A172 (cell line): ENCODE results near the gene B3GNT9. TPM values are rescaled to one million over a fixed set of nuclear protein-coding genes. Genes with fewer than 3 reads are reported as not detected.

Source experiments
- DNase-seq: peaks from one replicate; pipeline ENCODE4 v3.0.0-alpha.2; 2015; ENCODE audit warnings: low spot score
- total RNA-seq: library from RNA; depleted of rRNA; stranded (reverse); fragments of >200 nt; shearing (Covaris generic); gene quantifications from 2 replicates; pipeline ENCODE4 v1.2.3, GENCODE V29; 2014; rRNA removed

B3GNT9 gene
- total RNA-seq, 1 experiment from 2014 or later: 65.1 TPM

GRCh38 chr16:67112591-67113399 lies 38.0 kb downstream of the B3GNT9 start:
- no peak for DNase-seq

DNA sequence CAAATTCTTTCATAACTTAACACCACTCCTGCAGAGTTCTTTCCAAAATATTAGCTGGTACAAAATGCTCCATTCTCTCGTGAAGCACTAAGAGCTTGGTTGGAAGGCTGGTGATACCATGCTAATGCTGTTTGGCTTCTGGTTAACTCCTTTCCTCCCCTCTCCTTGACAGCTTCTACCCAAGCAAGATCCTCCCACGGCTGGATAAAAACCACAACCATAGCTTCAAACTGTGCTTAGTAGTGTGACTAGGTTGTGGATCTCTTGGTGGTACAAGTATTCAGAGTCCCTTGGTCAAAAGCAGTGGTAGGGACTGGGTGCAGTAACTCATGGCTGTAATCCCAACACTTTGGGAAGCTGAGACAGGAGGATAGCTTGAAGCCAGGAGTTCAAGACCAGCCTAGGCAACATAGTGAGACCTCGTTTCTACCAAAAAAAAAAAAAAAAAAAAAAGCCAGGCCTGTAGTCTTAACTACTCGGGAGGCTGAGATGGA lies 38.8 kb downstream of the B3GNT9 start:
- no peak for DNase-seq

DNA sequence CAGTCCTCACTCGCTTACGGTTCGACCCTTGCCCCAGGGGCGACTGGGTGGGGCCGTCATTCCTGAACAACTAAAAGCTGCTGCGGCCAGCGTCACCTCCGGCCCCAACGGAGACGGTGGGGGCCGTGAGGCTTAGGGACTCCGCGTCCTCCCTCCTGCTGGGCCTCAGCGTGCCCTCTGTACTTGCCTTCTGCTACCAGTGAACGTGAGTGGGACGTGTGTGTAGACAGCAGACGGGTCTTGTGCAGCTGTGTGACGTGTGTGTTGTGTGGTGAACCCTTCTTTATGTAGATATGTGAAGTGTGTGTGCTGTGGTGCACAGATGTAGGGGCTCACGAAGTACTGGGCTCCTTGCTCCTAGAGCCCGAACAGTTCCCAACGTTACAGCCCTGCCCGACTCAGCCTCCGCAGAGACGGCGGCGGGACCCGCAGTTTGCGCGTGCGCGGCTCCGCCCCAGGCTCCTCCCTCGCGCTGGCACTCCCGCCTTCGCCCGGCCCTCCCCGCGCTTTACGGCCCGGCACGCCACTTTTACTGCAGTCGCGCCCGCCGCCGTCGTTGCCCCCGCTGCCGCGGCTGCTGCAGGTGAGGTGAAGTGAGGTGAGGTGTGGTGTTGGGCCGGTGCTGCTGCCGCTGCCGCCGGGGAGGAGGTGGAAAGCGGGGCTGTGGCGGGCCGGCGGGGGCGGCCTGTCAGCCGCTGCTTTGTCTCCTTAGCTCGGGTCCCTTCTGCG lies 41.2 kb downstream of the B3GNT9 start, which contains the start of gene PHAF1:
PHAF1 (plus strand) TSS at position 535 of the 729 bp plus-strand sequence. CDS start 235 bp downstream, outside the sequence.
- peak; percentile 77 for DNase-seq

DNA sequence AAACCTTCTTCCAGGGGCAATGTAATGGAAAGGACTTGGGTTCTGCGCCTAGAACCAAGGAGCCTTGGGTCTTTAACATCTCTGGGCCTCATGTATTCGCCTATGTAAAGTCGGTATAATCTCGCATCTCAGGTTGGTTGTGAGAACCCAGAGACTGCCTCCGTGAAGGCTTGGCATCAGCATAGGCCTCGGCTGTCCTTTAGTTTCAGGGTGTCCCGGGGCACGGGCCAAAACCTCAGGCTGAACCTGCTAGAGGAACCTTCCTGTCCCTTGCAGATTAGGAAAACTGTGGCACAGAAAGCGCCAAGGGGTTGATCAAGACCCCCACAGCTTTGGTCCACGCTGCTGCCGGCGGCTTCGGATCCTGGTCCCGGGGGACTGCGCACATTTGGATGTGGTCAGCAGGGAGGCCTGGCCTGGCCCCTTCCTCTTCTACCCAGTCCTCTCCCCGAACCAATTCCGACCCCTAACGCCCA lies 41.8 kb downstream of the B3GNT9 start:
- DNase-seq: no peak

DNA sequence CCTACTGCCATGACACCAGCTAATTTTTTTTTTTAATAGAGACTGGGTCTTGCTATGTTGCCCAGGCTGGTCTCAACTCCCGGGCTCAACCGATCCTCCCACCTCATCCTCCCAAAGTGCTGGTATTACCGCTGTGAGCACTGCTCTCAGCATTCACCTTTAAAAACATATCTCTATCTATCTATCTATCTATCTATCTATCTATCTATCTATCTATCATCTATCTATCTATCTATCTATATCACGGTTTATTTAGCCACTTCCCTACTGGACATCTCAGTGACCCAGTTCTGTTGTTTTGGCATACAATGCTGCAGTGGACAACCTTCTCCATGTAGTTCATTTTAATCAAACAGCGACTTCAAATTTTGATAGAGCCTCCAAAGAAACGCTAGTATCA lies 42.3 kb downstream of the B3GNT9 start:
- DNase-seq: no peak

GRCh38 chr16:67105881-67106280 lies 44.9 kb downstream of the B3GNT9 start:
- DNase-seq: no peak

GRCh38 chr16:67105246-67105645 lies 45.6 kb downstream of the B3GNT9 start:
- no peak for DNase-seq

DNA sequence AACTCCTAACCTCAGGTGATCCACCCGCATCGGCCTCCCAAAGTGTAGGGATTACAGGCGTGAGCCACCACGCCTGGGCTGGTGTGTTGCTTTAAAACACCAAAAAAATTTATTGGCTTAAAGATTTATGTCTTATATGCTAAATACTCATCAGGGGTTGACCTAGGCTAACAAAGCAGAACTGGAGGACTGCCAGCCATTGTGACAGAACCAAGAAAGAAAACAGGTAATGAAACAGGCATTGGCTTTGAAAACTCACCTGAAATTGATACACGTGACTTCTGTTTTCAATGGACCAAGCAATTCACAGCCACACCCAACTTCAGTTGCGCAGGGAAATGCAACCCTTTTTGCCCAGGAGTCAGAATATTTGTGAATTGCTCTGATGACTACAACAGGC lies 46.0 kb downstream of the B3GNT9 start:
- no peak for DNase-seq

- peak; percentile 28 for DNase-seq
Measured at GRCh38 chr16:67104061-67104460, 46.7 kb downstream of the B3GNT9 start.

DNA sequence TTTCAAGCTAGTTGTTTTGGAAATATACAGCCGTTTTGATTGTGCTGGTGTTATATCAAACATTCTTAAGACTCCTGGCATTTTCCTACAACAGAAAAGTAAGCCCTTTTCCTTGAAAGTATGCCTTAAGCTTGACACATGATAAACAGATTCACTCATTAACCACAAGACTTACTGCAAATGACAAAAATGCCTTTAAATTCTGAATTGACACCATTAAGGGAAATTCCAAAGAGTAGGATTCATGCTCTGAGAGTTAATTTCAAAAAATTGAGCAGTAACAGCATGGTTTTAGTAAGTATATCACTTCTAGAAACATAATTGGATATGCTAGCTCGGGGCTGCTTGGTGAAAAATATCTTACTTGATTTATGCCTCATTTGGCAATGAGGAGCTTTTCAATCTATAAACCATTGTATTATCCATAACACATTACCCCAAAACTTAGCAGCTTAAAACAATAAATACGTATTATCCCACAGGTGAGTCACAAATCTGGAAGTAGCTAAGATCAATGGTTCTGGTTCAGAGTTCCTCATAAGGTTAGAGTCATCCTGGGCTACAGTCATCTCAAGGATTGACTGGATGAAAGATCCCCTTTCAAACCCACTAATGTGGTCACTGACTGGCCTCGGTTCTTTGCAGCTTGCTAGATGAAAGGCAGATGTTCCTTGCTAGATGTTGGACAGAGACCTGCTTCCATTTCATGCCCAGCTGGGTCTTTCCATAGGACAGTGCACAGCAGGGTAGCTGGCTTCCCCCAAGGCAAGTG lies 49.3 kb downstream of the B3GNT9 start:
- DNase-seq: peak; percentile 43

DNA sequence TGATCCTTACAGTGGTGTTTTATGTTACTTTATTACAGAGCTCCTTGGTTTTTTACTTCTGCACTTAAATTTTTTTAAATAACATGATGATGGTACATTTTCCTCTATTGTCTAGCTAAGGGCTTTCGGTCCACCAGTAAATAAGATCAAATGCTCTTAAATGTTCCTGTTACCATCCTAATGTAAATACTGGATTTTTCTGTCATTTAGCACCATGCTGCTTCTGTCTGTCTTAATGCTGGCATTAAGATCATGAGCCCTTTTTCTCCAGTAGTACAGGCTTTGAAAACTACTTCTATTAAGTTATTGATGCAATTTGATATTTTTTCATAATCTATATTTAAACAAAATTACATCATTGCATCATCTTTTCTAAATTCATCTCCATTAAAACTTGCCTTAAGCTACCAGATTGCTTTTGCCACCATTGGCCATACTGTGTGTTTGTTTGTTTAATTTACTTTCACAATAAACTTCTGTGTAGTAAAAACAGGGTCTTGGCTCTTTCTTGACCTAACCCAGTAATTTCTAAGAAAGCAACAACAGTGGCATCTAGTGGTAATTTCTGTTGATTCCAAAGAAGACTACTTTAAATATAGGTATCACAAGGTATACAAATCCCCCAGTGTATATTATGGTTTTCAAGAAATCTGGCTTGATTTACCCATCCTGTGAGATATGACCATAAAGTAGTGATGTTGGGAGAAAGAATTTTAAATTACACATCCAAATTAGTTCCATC lies 50.1 kb downstream of the B3GNT9 start:
- peak; percentile 13 for DNase-seq

GRCh38 chr16:67098599-67098998 lies 52.2 kb downstream of the B3GNT9 start:
- no peak for DNase-seq

Other genes starting within 250 kb of the B3GNT9 start
- not detected in 2 replicates for gene CDH16, start 232.1 kb downstream of the B3GNT9 start, total RNA-seq
- gene RRAD, start 225.5 kb downstream of the B3GNT9 start, total RNA-seq: 1.0 and 2.8 TPM in 2 replicates
- gene CIAO2B, start 216.6 kb downstream of the B3GNT9 start, total RNA-seq: 150 and 174 TPM in 2 replicates
- gene CES2, start 215.5 kb downstream of the B3GNT9 start, total RNA-seq: 19.7 TPM in 2 replicates
- 0.05 and 0.17 TPM in 2 replicates for gene CES3, start 189.7 kb downstream of the B3GNT9 start, total RNA-seq
- not detected in 2 replicates for gene CES4A, start 162.4 kb downstream of the B3GNT9 start, total RNA-seq
- gene CBFB, start 121.8 kb downstream of the B3GNT9 start, total RNA-seq: 72.3 and 89.4 TPM in 2 replicates
- 21.7 and 26.4 TPM in 2 replicates for gene PHAF1, start 41.1 kb downstream of the B3GNT9 start, total RNA-seq
- gene TRADD, start 8.9 kb upstream of the B3GNT9 start, total RNA-seq: 28.9 and 36.1 TPM in 2 replicates
- gene FBXL8, start 9.0 kb upstream of the B3GNT9 start, total RNA-seq: 7.3 and 9.0 TPM in 2 replicates
- gene HSF4, start 13.7 kb upstream of the B3GNT9 start, total RNA-seq: 5.8 and 10.9 TPM in 2 replicates
- 11.2 and 19.6 TPM in 2 replicates for gene NOL3, start 19.5 kb upstream of the B3GNT9 start, total RNA-seq
- 15.6 and 17.5 TPM in 2 replicates for gene MATCAP1, start 33.0 kb upstream of the B3GNT9 start, total RNA-seq
- 0.12 and 0.50 TPM in 2 replicates for gene EXOC3L1, start 39.1 kb upstream of the B3GNT9 start, total RNA-seq
- 99.6 and 115 TPM in 2 replicates for gene E2F4, start 41.2 kb upstream of the B3GNT9 start, total RNA-seq
- gene ELMO3, start 48.1 kb upstream of the B3GNT9 start, total RNA-seq: 0.24 and 0.48 TPM in 2 replicates
- 48.0 and 59.4 TPM in 2 replicates for gene TMEM208, start 76.1 kb upstream of the B3GNT9 start, total RNA-seq
- 10.3 and 13.2 TPM in 2 replicates for gene FHOD1, start 96.5 kb upstream of the B3GNT9 start, total RNA-seq
- gene SLC9A5, start 98.0 kb upstream of the B3GNT9 start, total RNA-seq: 0.03 and 0.29 TPM in 2 replicates
- gene PLEKHG4, start 128.5 kb upstream of the B3GNT9 start, total RNA-seq: 0.14 TPM in 1 of 2 replicates, not detected in the other
- not detected in 2 replicates for gene KCTD19, start 175.7 kb upstream of the B3GNT9 start, total RNA-seq
- not detected in 2 replicates for gene LRRC36, start 175.8 kb upstream of the B3GNT9 start, total RNA-seq
- 0.31 TPM in 1 of 2 replicates, not detected in the other for gene TPPP3, start 242.5 kb upstream of the B3GNT9 start, total RNA-seq